Activated CD4-positive, alpha-beta memory T cell treated with anti-CD3 and anti-CD28 coated beads, Interleukin-2, amount 10 ng/mL, durations not matched to agents 7 days and 5 days (primary cell): ENCODE data around the gene BANP. TPM values are rescaled to one million over a fixed set of nuclear protein-coding genes. Genes with fewer than 3 reads are reported as not detected.

ENCODE experiments used
- CTCF ChIA-PET: fragments of 350-600 bp; sonication (Branson Sonifier 250); formaldehyde crosslinking; loops from one replicate; lab custom pipeline; 2021; ENCODE audit warnings: antibody characterized with exemption, inconsistent platforms; lab: Charles Lee
- POLR2A ChIA-PET: fragments of 350-600 bp; sonication (Branson Sonifier 250); formaldehyde crosslinking; loops from one replicate; lab custom pipeline; 2021; ENCODE audit warnings: antibody characterized with exemption; lab: Charles Lee
- DNase-seq: peaks from one replicate; pipeline ENCODE4 v3.0.0-alpha.2; 2020
- H3K27ac Mint-ChIP-seq: one replicate; pipeline ENCODE4 v1.8.0; 2021; ENCODE audit warnings: mild to moderate bottlenecking, mixed read lengths
- H3K27me3 Mint-ChIP-seq: one replicate; pipeline ENCODE4 v1.8.0; 2021; ENCODE audit warnings: mixed read lengths
- H3K36me3 Mint-ChIP-seq: one replicate; pipeline ENCODE4 v1.8.0; 2021; ENCODE audit warnings: low read depth, mixed read lengths
- H3K4me1 Mint-ChIP-seq: one replicate; pipeline ENCODE4 v1.8.0; 2021; ENCODE audit warnings: mixed read lengths
- H3K4me3 Mint-ChIP-seq: one replicate; pipeline ENCODE4 v1.8.0; 2021; ENCODE audit warnings: mild to moderate bottlenecking, mixed read lengths
- H3K9me3 Mint-ChIP-seq: one replicate; pipeline ENCODE4 v1.8.0; 2021; ENCODE audit warnings: mixed read lengths
- total RNA-seq, 2 experiments: library from RNA; stranded (reverse); gene quantifications; one replicate each; pipeline ENCODE4 v1.2.3, GENCODE V29; 2021

BANP gene
- total RNA-seq, 2 experiments from 2014 or later, result 33.6 to 38.9 TPM

- no peaks in the 10 kb centered on the region for H3K9me3 Mint-ChIP-seq
- ChIA-PET POLR2A (no interaction called here), CTCF (no interaction called here)
- H3K4me1 Mint-ChIP-seq, result no peaks in the 10 kb centered on the region
- no peak for DNase-seq
- peaks cover 3% of the 10 kb centered on the region for H3K36me3 Mint-ChIP-seq
- H3K27me3 Mint-ChIP-seq, result no peaks in the 10 kb centered on the region
- H3K4me3 Mint-ChIP-seq, result no peak overlapping the region
- H3K27ac Mint-ChIP-seq, result no peak overlapping the region
Measured at GRCh38 chr16:88065747-88066142, 114.5 kb downstream of the BANP start.

GRCh38 chr16:88066234-88066633 is 115.0 kb downstream of the BANP start:
- CTCF ChIA-PET, result no interaction called here
- Mint-ChIP-seq H3K9me3 (no peaks in the 10 kb centered on the region), H3K27ac (no peak overlapping the region)

GRCh38 chr16:88066680-88067529 is 115.7 kb downstream of the BANP start:
- H3K27me3 Mint-ChIP-seq, result no peaks in the 10 kb centered on the region
- peaks cover 3% of the 10 kb centered on the region for H3K36me3 Mint-ChIP-seq
- no peaks in the 10 kb centered on the region for H3K9me3 Mint-ChIP-seq
- no peaks in the 10 kb centered on the region for H3K4me1 Mint-ChIP-seq
- no peak overlapping the region for H3K27ac Mint-ChIP-seq
- POLR2A ChIA-PET, result no interaction called here
- no peak for DNase-seq
- CTCF ChIA-PET, result no interaction called here
- no peak overlapping the region for H3K4me3 Mint-ChIP-seq

More at GRCh38 chr16:88066234-88066633, 115.0 kb downstream of the BANP start:
- Mint-ChIP-seq H3K4me3 (no peak overlapping the region), H3K27me3 (no peaks in the 10 kb centered on the region), H3K4me1 (no peaks in the 10 kb centered on the region), H3K36me3 (peaks cover 3% of the 10 kb centered on the region)
- POLR2A ChIA-PET, result no interaction called here
- no peak for DNase-seq

- CTCF ChIA-PET, result no interaction called here
- Mint-ChIP-seq H3K27ac (no peak overlapping the region), H3K9me3 (no peaks in the 10 kb centered on the region), H3K27me3 (no peaks in the 10 kb centered on the region), H3K36me3 (peaks cover 3% of the 10 kb centered on the region), H3K4me3 (no peak overlapping the region), H3K4me1 (no peaks in the 10 kb centered on the region)
- POLR2A ChIA-PET, result no interaction called here
- no peak for DNase-seq
Measured at GRCh38 chr16:88067530-88068411, 116.5 kb downstream of the BANP start.

- H3K27me3 Mint-ChIP-seq, result no peaks in the 10 kb centered on the region
- POLR2A ChIA-PET, result no interaction called here
- CTCF ChIA-PET, result no interaction called here
Measured at GRCh38 chr16:88068476-88069396, 117.5 kb downstream of the BANP start.

GRCh38 chr16:88069397-88070168 is 118.3 kb downstream of the BANP start:
- Mint-ChIP-seq H3K36me3 (peaks cover 3% of the 10 kb centered on the region), H3K27ac (no peak overlapping the region), H3K4me3 (no peak overlapping the region), H3K4me1 (no peaks in the 10 kb centered on the region), H3K27me3 (no peaks in the 10 kb centered on the region), H3K9me3 (no peaks in the 10 kb centered on the region)
- DNase-seq, result no peak
- CTCF ChIA-PET, result no interaction called here
- POLR2A ChIA-PET, result no interaction called here

More at GRCh38 chr16:88068476-88069396, 117.5 kb downstream of the BANP start:
- H3K27ac Mint-ChIP-seq, result no peak overlapping the region
- no peak for DNase-seq
- H3K4me1 Mint-ChIP-seq, result no peaks in the 10 kb centered on the region
- H3K36me3 Mint-ChIP-seq, result peaks cover 3% of the 10 kb centered on the region
- no peak overlapping the region for H3K4me3 Mint-ChIP-seq
- no peaks in the 10 kb centered on the region for H3K9me3 Mint-ChIP-seq

- H3K4me3 Mint-ChIP-seq, result no peak overlapping the region
- ChIA-PET POLR2A (no interaction called here), CTCF (no interaction called here)
- no peaks in the 10 kb centered on the region for H3K9me3 Mint-ChIP-seq
- peaks cover 3% of the 10 kb centered on the region for H3K36me3 Mint-ChIP-seq
- H3K27me3 Mint-ChIP-seq, result no peaks in the 10 kb centered on the region
- DNase-seq, result no peak
- no peaks in the 10 kb centered on the region for H3K4me1 Mint-ChIP-seq
- no peak overlapping the region for H3K27ac Mint-ChIP-seq
Measured at GRCh38 chr16:88070341-88070740, 119.1 kb downstream of the BANP start.

- ChIA-PET POLR2A (no interaction called here), CTCF (no interaction called here)
- Mint-ChIP-seq H3K4me3 (no peak overlapping the region), H3K4me1 (no peaks in the 10 kb centered on the region), H3K36me3 (peaks cover 3% of the 10 kb centered on the region), H3K9me3 (no peaks in the 10 kb centered on the region), H3K27me3 (no peaks in the 10 kb centered on the region), H3K27ac (no peak overlapping the region)
- DNase-seq, result no peak
Measured at GRCh38 chr16:88070989-88071625, 119.9 kb downstream of the BANP start.

- Mint-ChIP-seq H3K9me3 (no peaks in the 10 kb centered on the region), H3K36me3 (peaks cover 8% of the 10 kb centered on the region), H3K4me3 (no peak overlapping the region), H3K4me1 (no peaks in the 10 kb centered on the region), H3K27me3 (no peaks in the 10 kb centered on the region), H3K27ac (no peak overlapping the region)
- ChIA-PET CTCF (no interaction called here), POLR2A (no interaction called here)
- DNase-seq, result no peak
Measured at GRCh38 chr16:88071908-88072307, 120.7 kb downstream of the BANP start.

GRCh38 chr16:88072571-88073001 is 121.4 kb downstream of the BANP start:
- no peak for DNase-seq
- Mint-ChIP-seq H3K27ac (no peak overlapping the region), H3K4me3 (no peak overlapping the region), H3K4me1 (no peaks in the 10 kb centered on the region), H3K27me3 (no peaks in the 10 kb centered on the region), H3K9me3 (no peaks in the 10 kb centered on the region), H3K36me3 (peaks cover 9% of the 10 kb centered on the region)
- ChIA-PET POLR2A (no interaction called here), CTCF (no interaction called here)

- Mint-ChIP-seq H3K9me3 (no peaks in the 10 kb centered on the region), H3K4me1 (no peaks in the 10 kb centered on the region), H3K27me3 (no peaks in the 10 kb centered on the region), H3K27ac (no peak overlapping the region), H3K36me3 (peaks cover 9% of the 10 kb centered on the region), H3K4me3 (no peak overlapping the region)
- CTCF ChIA-PET, result no interaction called here
- DNase-seq, result no peak
- POLR2A ChIA-PET, result no interaction called here
Measured at GRCh38 chr16:88073201-88073721, 122.0 kb downstream of the BANP start.
